Measurements from ENCODE around the gene HEPACAM2. TPM values are rescaled to one million over a fixed set of nuclear protein-coding genes. Genes with fewer than 3 reads are reported as not detected.

The HEPACAM2 gene
- total and polyA plus RNA-seq, 2 of the 8 experiments (the other 6 are each of a cell fraction or from before 2014, with no cell fraction given), result not detected

DNA sequence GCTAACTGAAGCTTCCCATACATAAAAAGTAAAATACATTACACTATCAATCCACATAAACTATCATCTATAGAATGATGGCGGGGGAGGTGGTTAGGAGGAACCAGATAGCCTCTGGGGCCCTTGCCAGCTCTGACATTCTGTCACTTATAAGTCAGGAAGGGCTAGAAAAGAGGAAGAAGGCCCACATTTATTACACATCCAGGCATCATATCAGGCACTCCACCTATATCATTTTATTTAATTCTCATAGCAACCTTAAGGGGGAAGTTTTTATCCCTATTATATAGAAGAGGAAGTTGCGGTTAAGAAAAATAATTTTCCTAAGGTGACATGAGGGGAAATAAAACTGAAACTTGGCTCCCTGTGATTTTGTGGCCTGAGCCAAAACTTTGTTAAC lies 29.9 kb downstream of the HEPACAM2 start:
- no peak overlapping the region for H2BK15ac ChIP-seq (ENCODE audit: low read length)
- H3K56ac ChIP-seq (replicated peaks; ENCODE audit: insufficient read length, low read depth, low read length), result no peak overlapping the region
- FAIRE-seq (no peak), DNase-seq (ENCODE audit: low read depth in 1 of 2, low spot score in 2 of 2) (no peak)
- no peak overlapping the region for H4K91ac ChIP-seq (replicated peaks; ENCODE audit: insufficient read length, low read length)
- H2BK20ac ChIP-seq (ENCODE audit: low read length), result no peak overlapping the region
- no peaks in the 10 kb centered on the region for H3K36me3 ChIP-seq (ENCODE audit: control insufficient read depth in 2 of 4, insufficient read depth in 4 of 4, low read length in 3 of 4)
- no peaks in the 10 kb centered on the region for H3K79me2 ChIP-seq (ENCODE audit: control insufficient read depth in 1 of 2, insufficient read depth in 2 of 2, low read length in 2 of 2)
- no peak overlapping the region for H2BK12ac ChIP-seq (ENCODE audit: low read depth, low read length)
- ChIA-PET CTCF (ENCODE audit: partially characterized antibody) (interaction anchor here (1.1 to 1.2 kb wide), 2 partner anchors 12 to 355 kb away, joined by 3 read pairs; no protein-coding TSS in a partner anchor), POLR2A (ENCODE audit: partially characterized antibody) (no interaction called here)
- H3K18ac ChIP-seq (ENCODE audit: extremely low read depth, low read length), result no peak overlapping the region
- H3K79me1 ChIP-seq (ENCODE audit: low read depth, low read length), result no peaks in the 10 kb centered on the region
- no peak overlapping the region for H2BK120ac ChIP-seq (replicated peaks; ENCODE audit: low read depth, low read length)
- H3K27me3 ChIP-seq (replicated peaks in 1 of 4; ENCODE audit: control insufficient read depth in 3 of 4, extremely low read depth in 1 of 4, insufficient read depth in 3 of 4, low read length in 3 of 4), result no peaks in the 10 kb centered on the region
- no peaks in the 10 kb centered on the region for H3K9me3 ChIP-seq (ENCODE audit: insufficient read depth in 2 of 2, low read depth in 1 of 2, low read length in 1 of 2)
- H4K20me1 ChIP-seq (replicated peaks in 1 of 2; ENCODE audit: control insufficient read depth in 1 of 2, insufficient read depth in 2 of 2, low read length in 2 of 2), result no peaks in the 10 kb centered on the region
- no peak overlapping the region for H2BK5ac ChIP-seq (ENCODE audit: low read depth, low read length)
- no peak overlapping the region for H3K9ac ChIP-seq (replicated peaks in 1 of 4; ENCODE audit: extremely low read depth in 1 of 4, low read depth in 3 of 4, low read length in 3 of 4)
- no peak overlapping the region for H2AK5ac ChIP-seq (ENCODE audit: low read depth, low read length)
- no peak overlapping the region for H3K14ac ChIP-seq (ENCODE audit: insufficient read length)
- H3K4me2 ChIP-seq (ENCODE audit: insufficient read depth in 1 of 2, low read depth in 2 of 2, low read length in 2 of 2), result no peak overlapping the region
- H3K23me2 ChIP-seq (ENCODE audit: low read depth, low read length), result no peaks in the 10 kb centered on the region
- H3K4me3 ChIP-seq (ENCODE audit: extremely low read depth in 1 of 4, insufficient read depth in 2 of 4, low read depth in 3 of 4, low read length in 4 of 4), result no peak overlapping the region
- H3K4me1 ChIP-seq (replicated peaks in 1 of 4; ENCODE audit: control insufficient read depth in 3 of 4, insufficient read depth in 4 of 4, low read length in 3 of 4), result no peaks in the 10 kb centered on the region
- no peak overlapping the region for H3K27ac ChIP-seq (ENCODE audit: low read depth, low read length)
- no peak overlapping the region for H4K8ac ChIP-seq (ENCODE audit: extremely low read depth, insufficient read depth, low read length)
- H3K23ac ChIP-seq (ENCODE audit: insufficient read length), result no peak overlapping the region
- H4K5ac ChIP-seq (ENCODE audit: insufficient read length, low read depth, low read length), result no peak overlapping the region
- no peak overlapping the region for H3K4ac ChIP-seq (replicated peaks; ENCODE audit: insufficient read length, low read depth, low read length)
- H2AFZ ChIP-seq (ENCODE audit: low read length), result no peak overlapping the region
- WGBS, 2 experiments (ENCODE audit: extremely low coverage in 1 of 2, insufficient coverage in 1 of 2, insufficient read length in 1 of 2, insufficient replicate concordance in 2 of 2, low coverage in 1 of 2, low lambda C conversion rate in 2 of 2, missing lambda C conversion rate in 1 of 2), result 89% methylated on average over 2 of the region's 2 CpGs; no CpG with 5 or more reads in 1 of the 2 experiments
